ENCODE data around the gene MRPL33. TPM values are rescaled to one million over a fixed set of nuclear protein-coding genes. Genes with fewer than 3 reads are reported as not detected.

MRPL33 gene
- total RNA-seq, 1 experiment from 2014 or later = 66.8 TPM

GRCh38 chr2:27795868-27796277, 24.4 kb downstream of the MRPL33 start:
- Mint-ChIP-seq H3K27ac (no peak overlapping the region), H3K4me3 (no peak overlapping the region), H3K36me3 (ENCODE audit: insufficient read depth in 1 of 3, low read depth in 3 of 3) (no peaks in the 10 kb centered on the region), H3K27me3 (ENCODE audit: low read depth) (peaks cover 11% of the 10 kb centered on the region), H3K9me3 (no peaks in the 10 kb centered on the region), H3K4me1 (peaks cover 0 to 6% of the 10 kb centered on the region in 2 experiments; a peak in 3 of 4 replicates)
- H3K4me1 ChIP-seq (ENCODE audit: insufficient read depth, low read length) = no peaks in the 10 kb centered on the region
- no peak overlapping the region for H2BK5ac ChIP-seq (ENCODE audit: insufficient read length, low read length)
- no peak overlapping the region for H3K56ac ChIP-seq (ENCODE audit: insufficient read length, low read depth, low read length)
- no peaks in the 10 kb centered on the region for H3K23me2 ChIP-seq (ENCODE audit: insufficient read length, low read depth, low read length, poor library complexity, severe bottlenecking)
- H3K14ac ChIP-seq (ENCODE audit: insufficient read depth, low read length) = no peak overlapping the region
- no peak overlapping the region for H4K5ac ChIP-seq (ENCODE audit: insufficient read length, low read depth, low read length)
- no peak overlapping the region for H3K4ac ChIP-seq (ENCODE audit: low read depth, low read length)
- no peak overlapping the region for H3K18ac ChIP-seq (ENCODE audit: insufficient read length, low read depth, low read length)
- H2BK20ac ChIP-seq (ENCODE audit: low read depth, low read length, poor library complexity, severe bottlenecking) = no peak overlapping the region
- H3K27me3 ChIP-seq (ENCODE audit: insufficient read depth, low read length) = no peaks in the 10 kb centered on the region
- no peak overlapping the region for H2BK120ac ChIP-seq (ENCODE audit: low read depth, low read length, poor library complexity, severe bottlenecking)
- no peaks in the 10 kb centered on the region for H3K79me1 ChIP-seq (ENCODE audit: insufficient read depth, low read depth, low read length, poor library complexity, severe bottlenecking)
- DNase-seq = no peak
- H3T11ph ChIP-seq (ENCODE audit: low read length) = no peak overlapping the region
- H4K8ac ChIP-seq (replicated peaks; ENCODE audit: insufficient read length, low read depth, low read length) = no peak overlapping the region
- H3K9ac ChIP-seq (ENCODE audit: extremely low read depth, insufficient read length, low read length) = no peak overlapping the region
- H4K91ac ChIP-seq (ENCODE audit: insufficient read length, low read depth, low read length) = no peak overlapping the region
- H2AK5ac ChIP-seq (ENCODE audit: insufficient read length, low read length) = no peak overlapping the region
- no peaks in the 10 kb centered on the region for H3K9me3 ChIP-seq (ENCODE audit: control insufficient read depth, low read depth, low read length)
- no peak overlapping the region for H2AFZ ChIP-seq (ENCODE audit: low read length)
- no peak overlapping the region for H2BK12ac ChIP-seq (ENCODE audit: insufficient read length, low read depth, low read length)
- H3K4me2 ChIP-seq (ENCODE audit: insufficient read depth, insufficient read length, low read length) = no peak overlapping the region
- no CpG with 5 or more reads among the region's 4 CpGs for WGBS (ENCODE audit: extremely low coverage, insufficient read length, low lambda C conversion rate)
- no peak overlapping the region for H2BK15ac ChIP-seq (ENCODE audit: low read depth, low read length)
- no peaks in the 10 kb centered on the region for H3K79me2 ChIP-seq (ENCODE audit: insufficient read depth, low read length)
- no peaks in the 10 kb centered on the region for H4K20me1 ChIP-seq (ENCODE audit: control insufficient read depth, insufficient read depth, insufficient read length)
- no peak for TF ChIP-seq CTCF (conservative IDR thresholded peaks at IDR 0.05)
- H3K23ac ChIP-seq (ENCODE audit: insufficient read length, low read depth, low read length) = no peak overlapping the region
- no peak overlapping the region for H3K27ac ChIP-seq (ENCODE audit: insufficient read length, low read depth, low read length)

All from H9 (cell line).